Measurements from ENCODE around the gene MRM1. TPM values are rescaled to one million over a fixed set of nuclear protein-coding genes. Genes with fewer than 3 reads are reported as not detected.
A peak's percentile ranks its signal among the peaks of the same experiment; 100 is the strongest.

The MRM1 gene
- total RNA-seq, 1 donor: 2.3 TPM

DNA sequence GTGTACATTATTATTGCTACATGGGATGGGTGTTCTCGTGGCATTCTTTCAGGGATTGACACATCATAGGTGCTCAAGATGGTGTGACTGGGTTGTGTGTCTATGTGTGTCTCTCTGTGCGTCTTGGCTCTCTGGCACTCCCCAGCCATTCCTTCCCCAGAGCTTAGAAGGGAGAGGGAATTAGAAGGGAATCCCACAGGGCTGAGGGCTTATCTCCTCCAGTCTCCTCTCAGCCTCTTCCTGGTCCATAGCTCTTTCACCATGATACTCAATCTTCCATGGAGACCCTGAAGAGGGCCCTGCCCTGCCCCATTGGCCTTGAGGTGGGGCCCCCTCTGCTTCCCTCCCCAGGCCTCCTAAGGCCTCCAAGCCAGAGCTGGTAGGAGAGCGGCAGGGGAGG, 52.0 kb downstream of the MRM1 start:
- TF ChIP-seq, protein P1, sequence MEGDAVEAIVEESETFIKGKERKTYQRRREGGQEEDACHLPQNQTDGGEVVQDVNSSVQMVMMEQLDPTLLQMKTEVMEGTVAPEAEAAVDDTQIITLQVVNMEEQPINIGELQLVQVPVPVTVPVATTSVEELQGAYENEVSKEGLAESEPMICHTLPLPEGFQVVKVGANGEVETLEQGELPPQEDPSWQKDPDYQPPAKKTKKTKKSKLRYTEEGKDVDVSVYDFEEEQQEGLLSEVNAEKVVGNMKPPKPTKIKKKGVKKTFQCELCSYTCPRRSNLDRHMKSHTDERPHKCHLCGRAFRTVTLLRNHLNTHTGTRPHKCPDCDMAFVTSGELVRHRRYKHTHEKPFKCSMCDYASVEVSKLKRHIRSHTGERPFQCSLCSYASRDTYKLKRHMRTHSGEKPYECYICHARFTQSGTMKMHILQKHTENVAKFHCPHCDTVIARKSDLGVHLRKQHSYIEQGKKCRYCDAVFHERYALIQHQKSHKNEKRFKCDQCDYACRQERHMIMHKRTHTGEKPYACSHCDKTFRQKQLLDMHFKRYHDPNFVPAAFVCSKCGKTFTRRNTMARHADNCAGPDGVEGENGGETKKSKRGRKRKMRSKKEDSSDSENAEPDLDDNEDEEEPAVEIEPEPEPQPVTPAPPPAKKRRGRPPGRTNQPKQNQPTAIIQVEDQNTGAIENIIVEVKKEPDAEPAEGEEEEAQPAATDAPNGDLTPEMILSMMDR (IDR thresholded peaks at IDR 0.05; ENCODE audit: insufficient read depth, low read length): no peak
- no peak overlapping the region for H3K4me3 ChIP-seq (ENCODE audit: low read depth, low read length)
- DNase-seq (ENCODE audit: low read depth): no peak

DNA sequence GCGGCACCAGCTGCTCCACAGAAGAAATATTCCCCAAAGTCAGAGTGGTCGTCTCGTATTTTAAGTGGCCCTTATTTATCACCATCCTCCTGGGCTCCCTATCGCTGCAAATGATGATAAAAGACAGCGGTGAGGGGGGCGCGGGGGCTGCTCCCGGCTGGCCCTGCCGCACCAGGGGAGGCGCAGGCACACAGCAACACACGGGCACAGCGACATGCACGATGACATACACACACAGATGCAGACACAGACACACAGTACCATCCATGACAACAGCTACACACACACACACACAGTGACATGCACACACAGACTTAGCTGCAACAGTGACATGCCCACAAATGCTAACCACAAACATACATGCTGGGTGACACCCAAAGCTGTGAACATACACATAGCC, 52.5 kb downstream of the MRM1 start:
- no peak for DNase-seq (ENCODE audit: low read depth)
- H3K4me3 ChIP-seq (ENCODE audit: low read depth, low read length): no peak overlapping the region
- TF ChIP-seq, protein P1 (IDR thresholded peaks at IDR 0.05; ENCODE audit: insufficient read depth, low read length): no peak

DNA sequence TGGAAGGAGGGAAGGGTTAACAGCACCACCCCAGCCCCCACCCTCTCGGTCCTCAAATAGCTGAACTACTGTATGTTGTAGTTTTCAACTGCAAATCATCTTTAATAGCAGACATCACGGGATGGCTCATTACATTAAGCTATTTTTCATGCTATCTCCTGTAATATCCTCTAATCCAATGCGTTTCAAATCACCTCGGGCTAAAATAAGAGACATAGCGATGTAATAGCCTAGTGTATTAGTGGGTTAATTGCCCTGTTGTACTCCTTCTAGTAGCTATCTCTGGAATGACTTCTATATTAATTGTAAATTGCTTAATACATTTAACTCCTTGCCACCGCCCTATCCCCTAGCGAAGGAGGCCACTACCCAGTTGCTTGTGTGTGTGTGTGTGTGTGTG, 54.3 kb downstream of the MRM1 start:
- no peak for DNase-seq (ENCODE audit: low read depth)

DNA sequence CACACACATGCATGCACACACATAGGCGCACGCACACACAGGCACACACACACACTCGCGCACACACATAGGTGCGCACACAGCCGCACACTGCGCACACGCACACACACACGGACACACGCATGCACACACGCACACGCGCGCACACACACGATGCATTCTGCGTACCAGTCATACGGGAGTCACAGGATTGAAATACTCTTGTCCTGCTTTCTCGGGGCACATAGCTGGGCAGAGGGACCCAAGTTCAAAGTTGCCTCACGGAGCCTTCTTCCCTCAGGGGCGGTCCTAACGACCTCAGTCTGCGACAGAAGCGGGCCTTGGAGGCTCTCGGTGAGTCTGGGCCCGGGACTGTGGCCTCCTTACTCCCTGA, 56.0 kb downstream of the MRM1 start:
- no peak for DNase-seq (ENCODE audit: low read depth)
- H3K4me3 ChIP-seq (ENCODE audit: low read depth, low read length): no peak overlapping the region
- TF ChIP-seq, protein P1 (IDR thresholded peaks at IDR 0.05; ENCODE audit: insufficient read depth, low read length): no peak

More for the DNA sequence above, 54.3 kb downstream of the MRM1 start:
- TF ChIP-seq, protein P1 (IDR thresholded peaks at IDR 0.05; ENCODE audit: insufficient read depth, low read length): no peak
- H3K4me3 ChIP-seq (ENCODE audit: low read depth, low read length): no peak overlapping the region

DNA sequence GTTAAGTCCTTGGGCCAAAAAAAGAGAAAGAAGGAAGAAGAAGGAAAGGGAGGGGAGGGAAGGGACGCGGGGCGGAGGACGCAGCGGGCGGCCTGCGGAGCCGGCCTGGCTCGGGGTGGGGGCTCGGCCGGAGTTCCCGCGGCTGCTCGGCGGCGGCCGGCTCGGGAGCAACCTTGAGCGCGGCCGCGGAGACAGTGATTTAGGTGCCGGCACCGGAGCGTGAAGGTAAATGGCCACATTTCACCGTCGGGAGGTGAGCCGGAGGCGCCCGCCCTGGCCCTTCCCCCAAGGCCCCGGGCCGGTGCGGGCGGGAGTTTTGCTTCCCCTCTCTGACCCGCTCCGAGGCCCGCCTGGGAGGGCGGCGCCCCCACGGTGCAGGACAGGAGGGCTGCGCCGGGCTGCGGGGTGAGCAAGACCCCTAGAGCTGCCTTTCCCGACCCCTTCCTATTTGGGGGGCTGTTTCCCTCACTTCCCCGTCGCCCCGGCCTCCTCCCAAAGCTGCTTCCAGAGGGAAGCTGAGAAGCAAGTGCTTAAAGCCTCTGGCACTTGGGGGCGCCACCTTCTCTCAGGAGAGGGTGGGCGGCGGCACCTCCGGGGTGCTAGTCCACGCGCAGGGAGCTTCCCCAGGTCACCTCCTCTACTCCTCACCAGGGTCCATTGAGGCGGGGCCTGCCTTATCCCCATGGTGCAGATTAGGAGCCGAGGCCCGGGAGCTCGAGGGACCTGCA, 56.5 kb downstream of the MRM1 start:
- TF ChIP-seq, protein P1 (IDR thresholded peaks at IDR 0.05; ENCODE audit: insufficient read depth, low read length): peak; percentile 12
- H3K4me3 ChIP-seq (ENCODE audit: low read depth, low read length): peak overlapping the region; percentile 41
- DNase-seq (ENCODE audit: low read depth): no peak

Other genes starting within 250 kb of the MRM1 start
- gene TBC1D3H, start 213.1 kb upstream of the MRM1 start, total RNA-seq (ENCODE audit: low replicate concordance): not detected in 2 replicates
- gene ZNHIT3, start 114.9 kb upstream of the MRM1 start, total RNA-seq (ENCODE audit: low replicate concordance): 26.9 and 28.0 TPM in 2 replicates
- gene MYO19, start 66.7 kb upstream of the MRM1 start, total RNA-seq (ENCODE audit: low replicate concordance): 43.3 and 66.2 TPM in 2 replicates
- gene PIGW, start 66.6 kb upstream of the MRM1 start, total RNA-seq (ENCODE audit: low replicate concordance): 6.4 and 12.7 TPM in 2 replicates
- gene GGNBP2, start 56.7 kb upstream of the MRM1 start, total RNA-seq (ENCODE audit: low replicate concordance): 68.1 and 75.8 TPM in 2 replicates
- gene DHRS11, start 9.7 kb upstream of the MRM1 start, total RNA-seq (ENCODE audit: low replicate concordance): 1.1 and 4.1 TPM in 2 replicates